Suprapubic skin (tissue), 4 donors: ENCODE measurements around the gene PLIN1. TPM values are rescaled to one million over a fixed set of nuclear protein-coding genes. Genes with fewer than 3 reads are reported as not detected.

Experiments used
- DNase-seq, 2 donors: peaks; one replicate each; pipeline ENCODE4 v3.0.0-alpha.2; 2019; ENCODE audit warnings: low spot score in 2 of 2
- H3K27ac ChIP-seq: fragments of 200-600 bp; sonication (generic); one replicate; pipeline ENCODE4 v1.5.1; 2019
- H3K27me3 ChIP-seq: fragments of 200-600 bp; sonication (generic); one replicate; pipeline ENCODE4 v1.5.1; 2019
- H3K36me3 ChIP-seq: fragments of 200-600 bp; sonication (generic); one replicate; pipeline ENCODE4 v1.5.1; 2019
- H3K4me1 ChIP-seq: fragments of 200-600 bp; sonication (generic); one replicate; pipeline ENCODE4 v1.5.1; 2019
- H3K4me3 ChIP-seq: fragments of 200-600 bp; sonication (generic); one replicate; pipeline ENCODE4 v1.5.1; 2019; ENCODE audit warnings: mild to moderate bottlenecking
- H3K9me3 ChIP-seq: fragments of 200-600 bp; sonication (generic); one replicate; pipeline ENCODE4 v1.5.1; 2019
- CTCF ChIP-seq, 2 donors: fragments of 200-600 bp in 1 of 2; fragments of 450-650 bp in 1 of 2; sonication (generic) in 1 of 2; IDR thresholded peaks; one replicate each; pipeline ENCODE4 v1.5.1; 2016 to 2019; ENCODE audit warnings: antibody characterized with exemption in 2 of 2, mild to moderate bottlenecking in 1 of 2, moderate library complexity in 1 of 2
- EP300 ChIP-seq: sonication (generic); formaldehyde crosslinking; IDR thresholded peaks from one replicate; pipeline ENCODE4 v1.6.1; 2017; ENCODE audit warnings: antibody characterized with exemption
- POLR2A ChIP-seq, 2 donors: fragments of 450-650 bp; IDR thresholded peaks; one replicate each; pipeline ENCODE4 v1.6.1; 2017; ENCODE audit warnings: antibody characterized with exemption in 2 of 2, mild to moderate bottlenecking in 2 of 2, moderate library complexity in 2 of 2
- POLR2AphosphoS5 ChIP-seq, 3 donors: sonication (generic); formaldehyde crosslinking; IDR thresholded peaks; one replicate each; pipeline ENCODE4 v1.6.1; 2017; ENCODE audit warnings: antibody characterized with exemption in 3 of 3
- WGBS: methylation state at CpG from one replicate; pipeline ENCODE4 v1.1.5; 2018; 5-methylcytosine and 5-hydroxymethylcytosine counted together
- total RNA-seq, 4 donors: library from RNA; depleted of rRNA; stranded (reverse); fragments of >200 nt; gene quantifications; one replicate each; pipeline ENCODE4 v1.1.0, GENCODE V29; 2016

The PLIN1 gene
- total RNA-seq, 4 donors from 2014 or later = 17.7 to 52.4 (median 35.9) TPM

GRCh38 chr15:89677381-89677780, 1.8 kb downstream of the PLIN1 start:
- 86% methylated on average over 1 of the region's 1 CpG for WGBS
- Histone ChIP-seq H3K4me1 (peaks cover 11% of the 10 kb centered on the region), H3K4me3 (no peak overlapping the region), H3K27me3 (no peaks in the 10 kb centered on the region), H3K9me3 (no peaks in the 10 kb centered on the region), H3K36me3 (no peaks in the 10 kb centered on the region), H3K27ac (no peak overlapping the region)
- TF ChIP-seq POLR2AphosphoS5 (IDR thresholded peaks at IDR 0.05) (no peak), CTCF (IDR thresholded peaks at IDR 0.05) (no peak), EP300 (no peak), POLR2A (IDR thresholded peaks at IDR 0.05) (no peak)
- DNase-seq = no peak

- no peak for TF ChIP-seq POLR2A (IDR thresholded peaks at IDR 0.05)
- no peak for TF ChIP-seq CTCF (IDR thresholded peaks at IDR 0.05)
- TF ChIP-seq POLR2AphosphoS5 (IDR thresholded peaks at IDR 0.05) = no peak
- DNase-seq = no peak
- 78% methylated on average over 6 of the region's 6 CpGs for WGBS
These were observed 3.6 kb downstream of the PLIN1 start for GRCh38 chr15:89675606-89676005.

GRCh38 chr15:89674526-89674925, 4.6 kb downstream of the PLIN1 start:
- Histone ChIP-seq H3K36me3 (no peaks in the 10 kb centered on the region), H3K4me1 (no peaks in the 10 kb centered on the region), H3K27ac (no peak overlapping the region), H3K27me3 (no peaks in the 10 kb centered on the region), H3K9me3 (no peaks in the 10 kb centered on the region), H3K4me3 (no peak overlapping the region)
- no peak for DNase-seq
- 84% methylated on average over 4 of the region's 4 CpGs for WGBS
- no peak for TF ChIP-seq POLR2A (IDR thresholded peaks at IDR 0.05)

More at GRCh38 chr15:89675606-89676005, 3.6 kb downstream of the PLIN1 start:
- H3K36me3 ChIP-seq = no peaks in the 10 kb centered on the region
- H3K27me3 ChIP-seq = no peaks in the 10 kb centered on the region
- peaks cover 5% of the 10 kb centered on the region for H3K4me1 ChIP-seq
- H3K9me3 ChIP-seq = no peaks in the 10 kb centered on the region
- no peak overlapping the region for H3K27ac ChIP-seq
- H3K4me3 ChIP-seq = no peak overlapping the region

- Histone ChIP-seq H3K36me3 (no peaks in the 10 kb centered on the region), H3K27me3 (no peaks in the 10 kb centered on the region), H3K4me1 (no peaks in the 10 kb centered on the region), H3K4me3 (no peak overlapping the region), H3K9me3 (no peaks in the 10 kb centered on the region), H3K27ac (no peak overlapping the region)
- 86% methylated on average over 9 of the region's 12 CpGs for WGBS
- TF ChIP-seq POLR2AphosphoS5 (IDR thresholded peaks at IDR 0.05) = no peak
- peak in 1 of 2 donors; percentile 21 for TF ChIP-seq CTCF (IDR thresholded peaks at IDR 0.05)
- TF ChIP-seq POLR2A (IDR thresholded peaks at IDR 0.05) = no peak
- DNase-seq = no peak
These were observed 6.0 kb downstream of the PLIN1 start for GRCh38 chr15:89673165-89673512.

GRCh38 chr15:89672221-89673164, 6.7 kb downstream of the PLIN1 start:
- H3K9me3 ChIP-seq = no peaks in the 10 kb centered on the region
- TF ChIP-seq EP300 = no peak
- TF ChIP-seq POLR2A (IDR thresholded peaks at IDR 0.05) = no peak
- no peak for TF ChIP-seq POLR2AphosphoS5 (IDR thresholded peaks at IDR 0.05)
- TF ChIP-seq CTCF (IDR thresholded peaks at IDR 0.05) = no peak
- no peaks in the 10 kb centered on the region for H3K36me3 ChIP-seq
- H3K27ac ChIP-seq = no peak overlapping the region
- no peak overlapping the region for H3K4me3 ChIP-seq
- DNase-seq = no peak
- 90% methylated on average over 11 of the region's 12 CpGs for WGBS
- H3K27me3 ChIP-seq = no peaks in the 10 kb centered on the region
- H3K4me1 ChIP-seq = no peaks in the 10 kb centered on the region
